Measurements from ENCODE around the gene PTPN21.
A peak's percentile ranks its signal among the peaks of the same experiment; 100 is the strongest.

Gene PTPN21

DNA sequence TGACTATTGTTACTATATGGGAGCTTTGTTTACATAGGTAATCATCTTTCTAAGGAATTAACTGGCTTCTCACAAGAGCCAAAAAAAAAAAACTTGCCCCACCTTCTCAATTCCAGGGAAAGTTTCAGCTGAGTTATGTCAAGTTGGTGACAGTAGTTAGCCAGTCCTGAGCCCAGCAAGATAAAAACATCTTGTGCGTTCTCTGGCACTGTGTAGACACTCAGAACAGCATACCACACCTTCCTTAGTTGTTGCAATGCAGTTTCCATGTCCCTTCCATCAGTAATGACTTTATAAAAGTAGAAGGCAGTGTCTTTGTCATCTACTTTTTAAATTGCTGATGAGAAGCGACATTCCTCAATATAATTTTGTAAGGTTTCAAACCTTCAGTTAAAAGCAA, 50.2 kb downstream of the PTPN21 start:
- no peak for DNase-seq (ENCODE audit: low read depth in 3 of 3)

DNA sequence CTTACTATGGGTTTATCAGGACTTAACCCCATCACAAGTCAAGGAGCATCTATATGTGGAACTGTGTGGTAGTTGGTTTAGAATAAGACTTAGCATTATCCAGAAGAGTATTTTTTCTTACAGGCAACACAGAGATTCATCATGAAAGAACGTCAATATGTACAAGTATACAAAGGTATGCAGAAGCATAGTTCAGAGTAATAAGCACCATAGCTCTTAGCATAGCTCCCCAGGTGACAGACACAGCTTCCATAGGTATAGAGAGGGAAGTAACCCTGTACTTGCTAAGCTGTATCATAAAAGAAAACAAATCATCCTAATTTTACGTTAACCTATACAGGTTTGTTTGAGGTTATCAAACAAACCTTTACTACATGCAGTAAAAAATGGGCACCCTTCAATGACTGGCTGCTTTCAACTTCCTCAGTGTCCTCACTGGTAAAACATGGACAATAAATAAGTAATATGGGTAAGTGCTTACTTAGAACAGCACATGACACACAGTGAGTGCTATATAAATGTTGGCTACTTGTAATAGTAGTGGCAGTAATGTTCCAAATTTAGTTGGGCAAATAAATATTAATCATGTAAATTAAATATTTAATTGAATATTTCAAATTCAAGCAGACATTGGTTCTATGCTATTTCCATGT, 50.9 kb downstream of the PTPN21 start:
- no peak for DNase-seq (ENCODE audit: low read depth in 3 of 3)

DNA sequence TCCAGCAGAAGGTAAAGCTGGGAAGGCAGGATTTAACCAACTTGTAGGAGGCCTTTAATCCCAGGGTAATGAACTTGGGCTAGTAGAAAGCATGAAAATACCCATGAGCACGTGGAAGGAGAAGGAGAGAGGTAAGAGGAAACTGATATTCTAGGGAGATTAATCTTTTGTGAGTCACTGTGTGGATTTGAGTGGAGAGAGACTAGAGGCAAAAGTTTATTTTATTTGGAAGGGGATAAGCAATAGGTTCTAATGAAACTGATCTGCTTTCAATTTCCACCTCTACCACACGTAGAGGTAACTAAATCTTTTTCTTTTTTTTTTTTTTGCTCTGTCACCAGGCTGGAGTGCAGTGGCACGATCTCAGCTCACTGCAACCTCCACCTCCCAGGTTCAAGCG, 52.1 kb downstream of the PTPN21 start:
- no peak for DNase-seq (ENCODE audit: low read depth in 3 of 3)

DNA sequence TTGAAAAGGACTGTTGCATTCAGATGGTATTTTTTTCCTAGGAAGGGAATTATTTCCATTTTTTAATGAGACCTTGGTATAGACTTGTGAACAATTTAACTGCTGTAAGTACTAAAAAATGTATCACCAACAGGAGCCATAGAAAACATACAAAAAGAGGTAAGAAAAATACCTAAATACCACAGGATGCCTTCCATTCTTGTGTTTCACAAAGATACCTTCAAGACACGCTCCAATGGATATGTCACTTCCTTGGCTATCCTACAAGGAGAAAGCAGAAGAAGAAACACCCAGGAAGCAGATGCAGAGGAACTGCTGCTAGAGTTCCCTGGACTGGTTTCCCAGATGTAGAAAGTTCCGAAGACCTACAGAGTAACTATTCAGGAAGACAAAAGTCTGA, 54.2 kb downstream of the PTPN21 start:
- no peak for DNase-seq (ENCODE audit: low read depth in 3 of 3)

DNA sequence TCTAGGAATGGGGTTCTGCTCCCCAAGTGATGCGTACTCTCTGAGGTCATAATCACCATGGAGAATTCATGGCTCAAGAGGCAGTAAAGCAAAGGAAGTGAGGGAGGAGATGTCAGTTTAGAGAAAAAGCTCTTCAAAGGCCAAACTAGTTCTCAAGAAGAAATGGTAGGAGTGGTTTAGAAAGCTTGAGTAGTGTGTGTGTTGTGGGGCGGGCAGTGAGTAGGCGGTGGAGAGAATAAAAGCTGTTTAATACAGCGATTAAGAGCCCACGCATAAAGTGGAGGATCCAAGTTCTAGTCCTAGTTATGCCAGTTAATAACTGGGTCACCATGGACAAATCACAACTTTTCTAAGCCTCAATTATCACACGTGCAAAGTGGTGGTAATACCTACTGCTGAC, 55.6 kb downstream of the PTPN21 start:
- DNase-seq (ENCODE audit: low read depth in 3 of 3): no peak

DNA sequence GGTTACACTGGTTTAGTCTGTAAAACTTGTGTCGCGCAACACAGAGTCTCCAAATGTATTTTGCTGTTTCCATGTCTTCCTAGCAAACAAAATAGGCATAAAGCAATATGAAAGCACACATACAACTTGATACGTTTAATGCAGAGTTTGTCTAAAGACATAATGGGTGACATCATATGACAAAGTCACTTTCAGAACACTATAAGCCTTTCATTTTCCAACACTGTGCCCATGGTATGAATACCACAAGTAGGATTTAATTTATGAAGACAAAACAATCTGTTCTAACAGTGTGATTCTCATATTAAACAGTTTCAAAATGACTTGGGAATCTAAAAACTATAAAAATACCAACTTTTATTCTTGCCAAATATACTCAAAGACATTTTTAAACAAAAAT, 58.4 kb downstream of the PTPN21 start:
- DNase-seq (ENCODE audit: low read depth in 3 of 3): no peak

DNA sequence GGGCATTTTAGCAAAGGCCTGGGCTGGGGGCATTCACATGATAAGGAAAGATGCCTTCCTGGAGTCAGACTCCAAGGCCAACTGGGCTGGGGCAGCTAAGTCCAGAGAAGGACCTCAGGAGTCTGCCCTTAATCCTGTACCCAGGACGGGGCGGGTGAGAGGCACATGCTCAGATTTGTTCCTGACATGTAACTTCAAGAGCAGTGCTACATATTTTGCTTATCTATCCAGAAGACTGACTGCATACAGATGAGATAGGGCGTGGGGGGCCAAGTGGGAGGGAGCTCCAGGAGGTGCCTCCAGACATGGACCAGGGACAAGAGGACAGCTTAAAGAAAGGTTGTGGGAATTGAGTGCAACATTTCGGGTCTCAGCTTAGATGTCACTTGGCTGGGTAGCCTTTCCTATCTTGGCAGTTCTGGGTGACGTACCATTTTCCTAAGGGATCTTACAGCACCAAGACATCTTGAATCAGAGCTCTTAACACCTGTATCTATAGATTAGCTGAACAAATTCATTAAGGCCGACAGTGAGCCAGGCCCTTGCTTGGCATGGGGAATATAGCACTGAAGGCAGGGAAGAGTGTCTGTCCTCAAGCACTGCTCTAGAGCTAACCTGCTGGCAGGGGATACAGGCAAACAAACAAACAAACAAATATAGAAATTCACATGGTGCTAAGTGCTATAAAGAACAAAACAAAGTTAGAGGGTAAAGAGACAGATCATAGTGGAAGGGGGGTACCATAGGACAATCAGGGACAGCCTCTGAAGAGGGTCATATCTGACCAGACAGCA, 61.2 kb downstream of the PTPN21 start:
- no peak for DNase-seq (ENCODE audit: low read depth in 3 of 3)

DNA sequence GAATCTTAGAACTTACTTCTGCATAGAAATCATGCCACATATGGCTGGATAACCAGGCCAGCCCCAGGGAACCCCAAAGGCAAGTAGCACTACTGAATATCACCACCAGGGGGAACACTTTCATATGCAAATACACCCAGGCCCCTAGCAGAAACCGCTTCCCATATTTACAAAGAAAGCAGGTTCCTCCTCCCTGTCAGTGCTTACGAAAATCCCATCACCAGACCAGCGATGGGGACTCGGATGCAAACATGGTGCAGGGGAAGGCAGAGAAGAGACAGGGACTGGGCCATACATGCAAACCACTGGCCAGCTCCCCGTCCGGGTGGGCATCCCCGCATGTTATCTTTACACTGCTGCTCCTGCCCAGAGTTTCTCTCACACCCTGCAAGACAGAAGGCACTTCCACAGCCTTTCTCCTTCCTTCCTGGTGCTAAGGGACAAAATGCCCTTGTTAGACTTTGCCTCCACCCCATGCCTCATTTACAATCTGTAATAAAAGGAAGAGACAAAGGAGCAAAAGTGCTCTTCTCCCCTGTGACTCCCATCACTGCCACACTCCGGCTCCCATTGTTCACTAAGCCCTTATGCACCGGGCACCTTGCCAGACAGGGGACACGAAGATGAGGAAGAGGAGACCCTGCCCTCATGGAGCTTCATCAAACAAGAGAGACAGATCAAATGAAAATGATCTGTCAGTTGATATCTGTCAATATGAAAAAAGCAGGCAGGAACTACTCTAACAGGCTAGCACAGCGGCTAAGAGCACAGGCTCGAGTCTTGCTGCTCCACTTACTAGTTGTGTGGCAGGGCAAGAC, 62.3 kb downstream of the PTPN21 start:
- DNase-seq (ENCODE audit: low read depth in 3 of 3): peak; percentile 30 to 54 (median 40)

DNA sequence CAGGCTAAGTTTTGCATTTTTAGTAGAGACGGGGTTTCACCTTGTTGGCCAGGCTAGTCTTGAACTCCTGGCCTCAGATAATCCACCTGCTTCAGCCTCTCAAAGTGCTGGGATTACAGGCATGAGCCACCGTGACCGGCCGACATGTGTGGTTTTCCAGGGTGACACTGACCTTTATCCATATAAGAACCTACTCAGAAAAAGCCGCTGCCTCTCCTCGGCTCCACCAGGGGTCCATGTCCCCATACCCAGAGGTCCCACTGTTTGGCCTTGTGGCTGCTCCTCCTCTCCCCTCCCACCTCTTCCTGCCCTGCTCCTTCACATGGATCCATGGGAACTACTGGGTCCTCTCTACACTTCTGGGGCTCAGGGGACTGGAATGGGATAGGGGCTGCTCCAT, 64.6 kb downstream of the PTPN21 start:
- DNase-seq (ENCODE audit: low read depth in 3 of 3): no peak

DNA sequence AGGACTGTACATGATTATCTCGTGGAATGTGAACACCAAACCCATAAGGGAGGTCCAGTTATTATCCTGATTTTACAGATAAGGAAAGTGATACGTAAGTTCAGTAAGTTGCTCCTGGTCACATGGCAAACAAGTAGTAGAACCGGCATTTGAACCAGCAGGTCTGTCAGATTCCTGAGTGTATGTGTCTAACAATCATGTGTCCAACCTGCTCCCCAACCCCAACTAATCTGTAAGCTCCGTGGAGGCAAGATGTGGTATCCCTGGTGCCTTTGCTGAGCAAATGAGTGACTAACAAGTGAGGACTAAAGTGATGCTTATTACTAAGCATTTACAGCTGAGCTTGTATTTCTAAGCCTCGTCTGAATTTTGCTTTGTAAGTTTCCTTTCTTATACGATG, 65.9 kb downstream of the PTPN21 start:
- no peak for DNase-seq (ENCODE audit: low read depth in 3 of 3)

DNA sequence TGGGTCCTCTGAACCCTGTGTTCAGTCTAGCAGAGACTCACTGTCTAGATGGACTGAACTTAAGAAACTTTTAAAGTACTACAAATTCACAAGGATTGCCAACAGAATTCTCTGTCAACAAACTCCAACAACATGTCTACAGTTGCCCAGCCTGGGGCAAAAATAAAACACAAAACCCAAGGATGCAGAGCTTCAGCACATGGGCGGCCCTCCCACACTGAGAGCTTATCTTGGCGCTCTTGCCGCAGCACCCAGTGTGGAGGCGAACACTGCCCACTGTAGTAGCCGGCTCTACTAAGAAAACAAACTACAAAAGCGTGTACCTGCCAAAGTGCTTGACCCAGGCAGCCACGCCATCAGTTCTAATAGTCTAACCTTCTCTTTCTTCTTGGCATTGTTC, 66.7 kb downstream of the PTPN21 start:
- DNase-seq (ENCODE audit: low read depth in 3 of 3): no peak

DNA sequence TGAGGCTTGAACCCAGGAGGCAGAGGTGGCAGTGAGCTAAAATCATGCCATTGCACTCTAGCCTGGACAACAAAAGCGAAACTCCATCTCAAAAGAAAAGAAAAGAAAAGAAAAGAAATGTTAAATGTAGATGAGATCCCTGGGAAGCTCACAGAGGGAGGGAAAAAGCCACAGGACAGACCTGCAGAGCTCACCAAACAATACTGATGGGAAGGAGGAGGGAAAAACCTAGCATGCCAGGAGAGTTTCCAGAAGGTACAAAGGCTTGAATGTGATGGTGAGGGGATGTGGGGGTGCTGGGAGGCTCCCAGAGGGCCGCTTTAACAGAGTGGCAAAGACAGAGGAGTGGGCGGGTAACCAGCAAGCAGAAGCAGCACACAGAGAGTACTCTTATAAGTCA, 72.3 kb downstream of the PTPN21 start:
- DNase-seq (ENCODE audit: low read depth in 3 of 3): no peak

DNA sequence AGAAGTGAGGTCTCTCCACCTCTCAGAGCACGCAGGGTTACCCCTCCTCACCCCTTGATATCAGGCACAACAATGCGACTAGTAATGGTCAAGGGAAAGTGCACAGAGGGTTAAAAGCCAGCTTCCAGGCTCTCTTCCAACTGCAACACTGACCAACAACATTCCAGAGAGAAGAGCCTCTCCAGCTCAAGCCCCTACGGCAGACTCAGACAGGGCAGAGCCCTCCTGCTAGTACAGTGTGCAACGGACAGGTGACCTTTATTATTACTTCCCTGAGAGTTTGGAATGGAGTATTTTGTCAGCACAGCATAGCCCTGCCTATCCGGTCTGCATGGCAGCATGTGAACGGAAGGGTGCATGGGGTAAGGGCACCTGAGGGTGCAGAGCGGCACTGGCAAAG, 73.0 kb downstream of the PTPN21 start:
- DNase-seq (ENCODE audit: low read depth in 3 of 3): no peak

DNA sequence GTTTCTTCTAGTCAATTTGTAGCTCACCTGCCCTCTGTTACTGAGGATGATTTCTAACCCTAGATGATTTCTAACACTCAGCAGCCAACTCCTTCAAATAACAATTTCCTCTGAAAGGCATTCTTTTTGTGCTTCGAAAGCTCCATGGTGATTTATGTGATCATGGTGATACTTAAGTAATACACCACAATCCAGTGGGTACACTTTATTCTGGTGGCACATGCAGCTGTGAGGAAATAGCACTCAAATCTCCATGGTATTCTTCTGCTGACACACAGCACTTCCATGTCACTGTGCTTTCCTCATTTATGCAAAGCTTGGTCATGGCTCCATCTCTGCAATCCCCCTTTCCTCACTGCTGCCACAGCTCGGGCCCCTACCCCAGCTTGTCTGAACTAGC, 73.7 kb downstream of the PTPN21 start:
- no peak for DNase-seq (ENCODE audit: low read depth in 3 of 3)

DNA sequence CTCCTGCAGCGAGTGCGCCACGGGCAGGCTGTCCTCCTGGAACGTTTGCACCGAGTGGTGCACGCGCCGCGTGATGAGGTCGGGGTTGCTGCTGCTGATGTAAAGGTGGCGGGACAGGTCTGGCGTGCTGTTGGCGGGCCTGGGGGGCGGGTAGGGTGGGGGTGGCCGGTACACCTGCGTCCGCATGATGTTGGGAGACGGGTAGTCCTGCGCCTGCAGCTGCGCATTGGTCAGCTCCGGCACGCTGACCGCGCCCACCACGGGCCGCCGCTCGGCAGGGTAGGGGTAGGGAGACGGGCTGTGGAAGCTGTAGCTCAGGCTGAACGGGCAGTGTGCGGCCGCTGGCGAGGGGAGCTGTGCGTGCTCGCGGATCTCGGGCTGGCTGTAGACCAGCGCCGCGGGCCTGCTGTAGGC, 75.2 kb downstream of the PTPN21 start:
- no peak for DNase-seq (ENCODE audit: low read depth in 3 of 3)

DNA sequence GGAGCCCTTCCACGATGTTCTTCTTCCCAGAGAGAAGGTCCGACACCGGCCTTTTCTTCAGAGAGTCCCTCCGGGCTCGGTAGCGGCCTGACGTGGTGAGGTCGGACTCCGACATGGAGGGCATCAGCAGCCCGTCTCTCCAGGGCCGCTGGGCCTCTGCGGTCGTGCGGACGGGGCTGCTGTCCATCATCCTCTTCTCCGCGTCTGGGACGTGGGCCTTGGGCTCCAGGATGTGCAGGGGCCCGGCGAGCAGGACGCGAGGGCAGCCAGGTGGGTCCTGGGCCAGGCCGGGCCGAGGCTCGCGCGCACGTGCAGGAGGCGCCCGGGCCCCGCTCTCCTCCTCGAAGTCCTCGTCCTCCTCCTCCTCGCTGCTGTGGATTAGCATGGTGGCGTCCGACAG, 75.9 kb downstream of the PTPN21 start:
- DNase-seq (ENCODE audit: low read depth in 3 of 3): no peak

DNA sequence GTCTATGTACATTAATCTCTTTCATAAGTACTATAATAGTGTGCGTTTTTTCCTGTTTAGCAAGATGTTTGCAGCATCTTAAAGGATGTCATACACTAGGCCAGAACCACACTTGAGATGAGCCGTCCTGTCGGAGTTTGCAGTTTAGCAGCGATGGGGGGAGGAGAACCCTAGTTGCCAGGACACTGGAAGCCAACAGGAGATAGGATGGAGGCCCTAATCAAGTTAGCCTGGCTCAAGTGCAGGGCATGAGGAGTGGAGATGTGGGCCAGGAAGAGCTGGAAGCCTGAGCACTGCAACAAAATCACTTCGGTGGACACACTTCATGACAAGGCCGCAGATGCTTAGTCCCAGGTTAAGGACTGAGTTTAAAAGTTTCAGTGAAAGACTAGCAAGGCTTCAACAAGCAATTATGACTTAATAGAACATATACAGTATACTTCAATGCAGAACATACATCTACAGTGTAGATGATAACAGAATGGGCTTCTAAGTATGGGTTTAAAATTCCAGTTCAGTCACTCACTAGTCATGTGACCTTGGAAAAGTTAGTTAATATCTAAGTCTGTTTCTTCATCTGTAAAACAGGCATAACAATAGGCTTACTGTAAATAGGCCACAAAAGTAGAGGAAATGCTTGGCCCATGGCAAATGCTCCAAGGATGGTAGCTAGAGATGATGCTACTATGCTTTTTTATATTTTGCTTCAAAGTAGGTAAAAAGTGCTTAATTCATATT, 77.1 kb downstream of the PTPN21 start:
- DNase-seq (ENCODE audit: low read depth in 3 of 3): no peak

DNA sequence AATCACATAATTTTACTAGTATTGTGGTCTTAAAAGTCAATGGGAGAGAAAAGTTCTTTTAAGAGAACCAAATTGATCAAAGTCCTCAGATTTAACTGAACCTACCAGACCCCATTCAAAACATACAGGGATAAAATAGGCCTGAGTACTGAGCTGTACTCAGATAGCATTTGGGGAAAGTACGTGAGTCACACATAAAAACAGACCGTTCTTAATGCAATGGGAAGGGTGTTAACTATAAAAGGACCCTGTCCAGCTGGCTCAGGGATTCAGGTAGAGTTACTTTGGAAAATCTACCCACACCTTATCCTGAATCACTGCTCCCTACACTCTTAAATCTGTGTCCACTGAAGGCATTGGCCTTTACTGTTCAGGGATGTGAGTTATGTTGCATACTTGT, 78.0 kb downstream of the PTPN21 start:
- no peak for DNase-seq (ENCODE audit: low read depth in 3 of 3)

DNA sequence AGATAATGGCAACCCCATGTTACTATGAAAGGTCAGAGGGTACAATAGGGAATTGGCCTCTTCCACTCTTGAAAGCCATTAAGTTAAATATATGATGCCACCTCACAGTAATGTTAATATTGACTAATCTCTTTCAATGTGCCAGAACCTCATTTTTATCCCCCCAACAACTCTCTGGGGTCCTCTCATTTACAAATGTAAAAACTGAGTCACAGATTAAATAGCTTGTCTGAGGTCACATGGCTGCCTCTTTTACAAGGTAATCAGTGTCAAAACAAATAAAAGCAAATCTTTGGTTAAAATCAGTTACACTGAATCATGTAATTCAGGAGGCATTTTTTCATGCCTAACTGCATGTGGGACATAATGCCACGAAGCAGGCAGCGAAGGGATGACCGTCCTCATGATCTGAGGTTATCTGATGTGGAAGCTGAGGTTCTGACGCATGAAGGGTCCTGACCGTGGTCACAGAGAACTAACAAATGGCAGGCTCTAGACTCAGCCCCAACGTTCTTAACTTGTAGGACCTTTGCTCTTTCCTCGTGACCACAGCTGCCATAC, 78.5 kb downstream of the PTPN21 start:
- no peak for DNase-seq (ENCODE audit: low read depth in 3 of 3)

DNA sequence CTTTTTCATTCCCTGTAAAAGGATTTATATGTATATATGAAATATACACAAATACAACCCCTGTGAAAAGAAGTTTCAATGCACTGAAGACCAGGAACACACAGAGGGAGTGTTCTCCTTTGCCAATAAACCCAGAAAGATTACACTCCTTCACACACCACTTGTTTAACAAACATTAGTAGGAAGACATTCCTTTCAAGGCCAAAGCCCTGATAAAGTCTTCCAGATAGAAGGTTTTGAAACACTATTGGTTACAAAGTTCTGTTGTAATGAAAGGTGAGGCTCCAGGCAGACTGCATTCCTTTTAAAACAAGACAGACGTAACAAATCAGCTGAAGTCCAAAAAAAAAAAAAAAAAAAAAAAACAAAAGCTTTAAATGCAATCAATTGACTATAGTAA, 81.0 kb downstream of the PTPN21 start:
- DNase-seq (ENCODE audit: low read depth in 3 of 3): no peak

DNA sequence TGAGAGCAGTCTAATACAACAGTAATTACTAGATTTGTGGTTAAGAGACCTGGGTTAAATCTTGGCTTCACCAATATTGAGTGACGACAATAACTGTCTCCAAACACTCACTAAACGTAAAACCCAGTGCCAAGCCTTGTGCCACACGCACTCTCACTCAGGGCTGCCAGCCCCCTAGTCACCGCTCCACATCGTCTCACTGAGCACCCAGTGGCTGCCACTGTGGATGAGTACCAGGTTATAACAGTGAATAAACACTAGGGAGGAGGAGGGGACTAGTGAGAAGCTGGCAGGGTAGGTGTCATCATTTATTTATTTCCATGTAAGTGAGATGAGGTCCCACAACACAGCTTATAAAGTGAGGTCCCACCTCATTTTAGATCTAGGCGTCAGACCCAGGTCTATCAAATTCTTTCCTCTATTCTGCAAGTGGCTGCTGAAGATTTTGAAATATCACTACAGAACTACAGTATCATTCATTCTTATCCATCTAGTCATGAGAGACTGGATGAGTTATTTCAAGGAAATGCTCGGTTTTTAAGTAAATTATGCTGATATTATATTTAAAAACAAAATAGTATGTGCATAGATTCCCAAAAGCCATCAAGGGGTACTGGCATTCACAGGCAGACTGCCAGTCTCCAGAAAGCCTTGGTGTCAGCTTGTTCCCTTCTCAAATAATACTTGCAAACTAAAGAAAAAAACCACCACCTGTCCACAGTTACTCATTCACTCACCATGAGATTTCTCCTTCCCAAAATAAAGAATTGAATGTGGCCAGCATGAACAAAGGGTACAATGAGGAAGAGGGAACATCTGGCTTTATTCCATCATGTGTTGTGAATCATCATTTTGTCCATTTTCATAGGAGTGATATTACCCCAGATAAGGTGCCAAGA, 84.0 kb downstream of the PTPN21 start:
- no peak for DNase-seq (ENCODE audit: low read depth in 3 of 3)

All from stimulated activated CD4-positive, alpha-beta T cell treated with anti-CD3 and anti-CD28 coated beads, TNF-alpha, amount 100 ng/mL, for 24 hours (primary cell).